Keratinocyte (primary cell): ENCODE data around the gene CD99L2. TPM values are rescaled to one million over a fixed set of nuclear protein-coding genes. Genes with fewer than 3 reads are reported as not detected.

Experiments used
- DNase-seq: peaks from one replicate; pipeline ENCODE4 v3.0.0-alpha.2; 2011; ENCODE audit warnings: low read depth, missing footprints, low spot score
- FAIRE-seq: peaks from 2 replicates; lab custom pipeline; 2011; peaks lifted over from hg19 to GRCh38; lab: Jason Lieb, UNC
- H2AFZ ChIP-seq: 2 replicates; pipeline ENCODE4 v1.6.0; 2012; ENCODE audit warnings: low read length, control low read depth, inconsistent platforms; ENCODE audit not compliant: control insufficient read depth
- H3K27ac ChIP-seq: 2 replicates; pipeline ENCODE4 v1.5.1; 2011; ENCODE audit warnings: low read length; ENCODE audit not compliant: control insufficient read depth, insufficient read depth
- H3K27me3 ChIP-seq: 3 replicates; pipeline ENCODE4 v1.6.0; 2011; ENCODE audit warnings: low read length; ENCODE audit not compliant: control insufficient read depth, insufficient read depth; ENCODE audit errors: extremely low read depth
- H3K36me3 ChIP-seq, 2 experiments: 2 replicates in 1 of 2; 3 replicates in 1 of 2; pipeline ENCODE4 v1.5.1; 2011; ENCODE audit warnings: low read length in 2 of 2, mild to moderate bottlenecking in 1 of 2; ENCODE audit not compliant: control insufficient read depth in 2 of 2, insufficient read depth in 2 of 2; ENCODE audit errors: extremely low read depth in 1 of 2
- H3K4me1 ChIP-seq: 3 replicates; pipeline ENCODE4 v1.5.1; 2011; ENCODE audit warnings: low read length; ENCODE audit not compliant: control insufficient read depth, insufficient read depth; ENCODE audit errors: extremely low read depth
- H3K4me2 ChIP-seq: 3 replicates; pipeline ENCODE4 v1.6.0; 2011; ENCODE audit warnings: low read depth, low read length; ENCODE audit not compliant: control insufficient read depth, insufficient read depth; ENCODE audit errors: extremely low read depth
- H3K4me3 ChIP-seq, 3 experiments: fragments of 200-600 bp in 1 of 3; sonication (generic) in 1 of 3; 2 replicates in 2 of 3; 3 replicates in 1 of 3; pipeline ENCODE4 v1.5.1; 2011 to 2016; ENCODE audit warnings: low read length in 3 of 3, mild to moderate bottlenecking in 3 of 3, control low read depth in 2 of 3, inconsistent platforms in 1 of 3, low read depth in 1 of 3, mixed read lengths in 1 of 3, mixed run types in 1 of 3, moderate library complexity in 1 of 3; ENCODE audit not compliant: control insufficient read depth in 2 of 3, insufficient read depth in 2 of 3; ENCODE audit errors: extremely low read depth in 1 of 3
- H3K79me2 ChIP-seq: 2 replicates; pipeline ENCODE4 v1.6.0; 2012; ENCODE audit warnings: low read length; ENCODE audit not compliant: control insufficient read depth, insufficient read depth
- H3K9ac ChIP-seq: 3 replicates; pipeline ENCODE4 v1.6.0; 2011; ENCODE audit warnings: low read length; ENCODE audit not compliant: control insufficient read depth, insufficient read depth; ENCODE audit errors: extremely low read depth
- H3K9me1 ChIP-seq: 3 replicates; pipeline ENCODE4 v1.6.0; 2011; ENCODE audit warnings: low read length; ENCODE audit not compliant: control insufficient read depth, insufficient read depth; ENCODE audit errors: extremely low read depth
- H3K9me3 ChIP-seq: 2 replicates; pipeline ENCODE4 v1.5.1; 2012; ENCODE audit warnings: low read depth, low read length; ENCODE audit not compliant: control insufficient read depth
- H4K20me1 ChIP-seq: 3 replicates; pipeline ENCODE4 v1.6.0; 2011; ENCODE audit warnings: low read length; ENCODE audit not compliant: control insufficient read depth, insufficient read depth; ENCODE audit errors: extremely low read depth
- EZH2 ChIP-seq: IDR thresholded peaks from one replicate; pipeline ENCODE4 v1.6.1; 2012; ENCODE audit warnings: inconsistent platforms, mild to moderate bottlenecking, low read length, moderate library complexity
- dilution Hi-C: fragments of 300-500 bp; cut with MboI; formaldehyde crosslinking; loops from one replicate; pipeline ENCODE4 v1.7.0; 2020; ENCODE audit warnings: low sequenced_read_pairs; ENCODE audit not compliant: extremely low pct_ligation_motif_present
- polyA plus RNA-seq, 5 experiments: library from polyadenylated mRNA; depleted of rRNA in 3 of 5; stranded (reverse) in 3 of 5; stranded (forward) in 1 of 5; unstranded in 1 of 5; fragments of >200 nt; gene quantifications; 1 replicate in 1 of 5; 2 replicates in 3 of 5; 3 replicates in 1 of 5; pipeline versions ENCODE4 v1.2.1 to v1.2.3, GENCODE V29; 2011 to 2012; ENCODE audit warnings: missing spikeins in 2 of 5, low read depth in 1 of 5, low replicate concordance in 1 of 5
- TF ChIP-seq, protein P1 (sequence below), 3 experiments: IDR thresholded peaks in 1 of 3; conservative IDR thresholded peaks in 1 of 3; optimal IDR thresholded peaks in 1 of 3; 2 replicates in 2 of 3; 3 replicates in 1 of 3; pipeline versions ENCODE3 to v1.5.1; 2011; ENCODE audit warnings: low read length in 3 of 3, mild to moderate bottlenecking in 3 of 3, moderate library complexity in 2 of 3, control low read depth in 1 of 3, inconsistent platforms in 1 of 3; ENCODE audit not compliant: insufficient read depth in 2 of 3; ENCODE audit errors: extremely low read depth in 1 of 3

Gene CD99L2
- polyA plus RNA-seq, 1 donor (not counting 4 experiments of a cell fraction or from before 2014, with no cell fraction given), result 14.4 TPM

DNA sequence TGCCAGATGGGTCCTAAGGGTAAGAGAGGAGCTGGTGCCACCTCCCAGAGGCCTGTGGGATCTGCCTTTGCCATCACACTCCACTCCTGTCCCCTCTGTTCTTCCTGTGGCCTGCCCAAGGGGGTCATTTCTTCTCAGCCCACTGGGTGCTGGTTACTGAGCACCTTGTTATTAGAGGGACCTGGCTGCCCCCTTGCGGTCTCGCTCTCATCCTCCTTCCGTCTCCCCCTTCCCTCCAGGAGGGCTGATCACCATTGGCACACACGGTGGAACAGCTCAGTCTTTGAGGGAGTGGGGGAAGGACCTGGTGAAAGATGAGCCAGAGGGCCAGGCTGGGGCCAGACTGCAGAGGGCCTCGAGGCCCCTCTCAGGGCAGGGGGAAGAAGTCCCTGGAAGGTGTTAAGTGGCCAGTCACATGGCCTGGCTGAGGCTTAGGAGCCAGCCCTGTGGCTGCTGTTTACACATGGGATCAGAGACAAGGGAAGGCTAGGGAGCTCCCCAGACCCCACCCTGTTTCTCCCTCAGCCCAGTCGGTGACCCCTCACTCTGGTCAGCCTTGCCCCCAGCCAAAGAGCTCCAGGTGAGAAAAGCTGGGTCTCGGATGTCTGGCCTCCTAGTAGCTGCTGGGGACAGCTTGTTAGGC, 137.2 kb downstream of the CD99L2 start:
- Histone ChIP-seq H3K9me1 (no peaks in the 10 kb centered on the region), H3K4me1 (peaks cover 7% of the 10 kb centered on the region), H3K4me3 (no peak overlapping the region), H3K36me3 (no peaks in the 10 kb centered on the region), H3K79me2 (no peaks in the 10 kb centered on the region), H4K20me1 (no peaks in the 10 kb centered on the region), H3K27ac (no peak overlapping the region), H3K9ac (no peak overlapping the region), H3K27me3 (no peaks in the 10 kb centered on the region), H3K9me3 (no peaks in the 10 kb centered on the region), H2AFZ (no peak overlapping the region), H3K4me2 (no peak overlapping the region)
- TF ChIP-seq, protein P1, sequence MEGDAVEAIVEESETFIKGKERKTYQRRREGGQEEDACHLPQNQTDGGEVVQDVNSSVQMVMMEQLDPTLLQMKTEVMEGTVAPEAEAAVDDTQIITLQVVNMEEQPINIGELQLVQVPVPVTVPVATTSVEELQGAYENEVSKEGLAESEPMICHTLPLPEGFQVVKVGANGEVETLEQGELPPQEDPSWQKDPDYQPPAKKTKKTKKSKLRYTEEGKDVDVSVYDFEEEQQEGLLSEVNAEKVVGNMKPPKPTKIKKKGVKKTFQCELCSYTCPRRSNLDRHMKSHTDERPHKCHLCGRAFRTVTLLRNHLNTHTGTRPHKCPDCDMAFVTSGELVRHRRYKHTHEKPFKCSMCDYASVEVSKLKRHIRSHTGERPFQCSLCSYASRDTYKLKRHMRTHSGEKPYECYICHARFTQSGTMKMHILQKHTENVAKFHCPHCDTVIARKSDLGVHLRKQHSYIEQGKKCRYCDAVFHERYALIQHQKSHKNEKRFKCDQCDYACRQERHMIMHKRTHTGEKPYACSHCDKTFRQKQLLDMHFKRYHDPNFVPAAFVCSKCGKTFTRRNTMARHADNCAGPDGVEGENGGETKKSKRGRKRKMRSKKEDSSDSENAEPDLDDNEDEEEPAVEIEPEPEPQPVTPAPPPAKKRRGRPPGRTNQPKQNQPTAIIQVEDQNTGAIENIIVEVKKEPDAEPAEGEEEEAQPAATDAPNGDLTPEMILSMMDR (optimal IDR thresholded peaks at IDR 0.05 in 1 of 3, IDR thresholded peaks at IDR 0.05 in 1 of 3, conservative IDR thresholded peaks at IDR 0.05 in 1 of 3; ENCODE audit: extremely low read depth in 1 of 3, insufficient read depth in 2 of 3, low read length in 3 of 3), result no peak
- no peak for TF ChIP-seq EZH2
- DNase-seq (no peak), FAIRE-seq (no peak)
- dilution Hi-C loops, result no loop called here

DNA sequence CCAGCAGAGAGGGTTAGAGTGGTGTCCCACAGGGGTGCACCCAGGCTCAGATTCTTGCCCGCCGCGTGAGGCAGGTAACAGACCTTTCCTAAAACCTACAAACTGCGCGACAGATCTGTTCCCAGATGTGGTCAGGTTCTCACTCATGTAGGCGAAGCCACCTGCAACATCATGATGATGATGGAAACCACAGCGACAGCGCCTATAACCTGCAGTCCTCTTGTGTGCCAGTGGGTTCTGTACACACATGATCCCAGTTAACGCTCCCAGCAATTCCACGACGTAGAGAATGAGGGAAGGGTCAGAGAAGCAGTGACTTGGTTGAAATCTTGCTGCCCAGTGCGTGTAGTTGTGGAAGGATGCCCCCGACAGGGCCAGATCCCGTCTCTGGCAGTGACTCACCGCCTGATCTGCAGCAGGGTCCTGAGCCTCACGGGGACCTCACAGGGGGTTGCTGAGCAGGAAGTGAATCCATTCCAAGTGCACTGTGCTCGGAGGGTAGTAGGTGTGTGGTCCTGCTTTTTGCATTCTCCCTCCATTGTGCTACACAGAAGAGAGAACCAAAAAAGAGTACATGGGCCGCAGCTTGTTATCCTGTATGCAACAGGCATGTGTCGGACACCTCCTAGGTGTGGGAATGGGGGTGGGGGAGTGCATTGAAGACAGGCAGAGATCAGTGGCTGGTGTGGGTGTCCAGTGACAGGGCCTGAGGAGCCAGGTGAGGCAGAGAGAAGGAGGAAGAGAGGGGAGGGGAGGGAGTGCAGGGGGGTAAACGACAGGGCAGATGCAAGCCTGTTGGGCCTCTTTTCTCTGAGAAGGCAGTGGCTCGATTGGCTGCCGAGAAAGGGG, 138.7 kb downstream of the CD99L2 start:
- no peak for DNase-seq
- Histone ChIP-seq H3K27ac (no peak overlapping the region), H3K9me3 (no peaks in the 10 kb centered on the region), H3K9me1 (no peaks in the 10 kb centered on the region), H3K4me3 (no peak overlapping the region), H3K36me3 (no peaks in the 10 kb centered on the region), H3K4me1 (peaks cover 7% of the 10 kb centered on the region), H2AFZ (no peak overlapping the region), H3K27me3 (no peaks in the 10 kb centered on the region), H3K79me2 (no peaks in the 10 kb centered on the region), H3K9ac (no peak overlapping the region), H4K20me1 (no peaks in the 10 kb centered on the region), H3K4me2 (no peak overlapping the region)
- dilution Hi-C loops, result no loop called here
- no peak for FAIRE-seq
- TF ChIP-seq EZH2, result no peak
- TF ChIP-seq, protein P1 (optimal IDR thresholded peaks at IDR 0.05 in 1 of 3, IDR thresholded peaks at IDR 0.05 in 1 of 3, conservative IDR thresholded peaks at IDR 0.05 in 1 of 3; ENCODE audit: extremely low read depth in 1 of 3, insufficient read depth in 2 of 3, low read length in 3 of 3), result no peak
